Left forelimb (tissue), 1 donor: Measurements from ENCODE around the gene SUOX.
"Not testable (repeated sequence)": the region's sequence is repeated elsewhere in the genome, so short reads cannot be mapped to it uniquely, and the experiment has no call there.

Experiments
- DNase-seq: peaks from one replicate; pipeline ENCODE4 v3.0.0-alpha.2; 2018; ENCODE audit warnings: low spot score

SUOX gene

DNA sequence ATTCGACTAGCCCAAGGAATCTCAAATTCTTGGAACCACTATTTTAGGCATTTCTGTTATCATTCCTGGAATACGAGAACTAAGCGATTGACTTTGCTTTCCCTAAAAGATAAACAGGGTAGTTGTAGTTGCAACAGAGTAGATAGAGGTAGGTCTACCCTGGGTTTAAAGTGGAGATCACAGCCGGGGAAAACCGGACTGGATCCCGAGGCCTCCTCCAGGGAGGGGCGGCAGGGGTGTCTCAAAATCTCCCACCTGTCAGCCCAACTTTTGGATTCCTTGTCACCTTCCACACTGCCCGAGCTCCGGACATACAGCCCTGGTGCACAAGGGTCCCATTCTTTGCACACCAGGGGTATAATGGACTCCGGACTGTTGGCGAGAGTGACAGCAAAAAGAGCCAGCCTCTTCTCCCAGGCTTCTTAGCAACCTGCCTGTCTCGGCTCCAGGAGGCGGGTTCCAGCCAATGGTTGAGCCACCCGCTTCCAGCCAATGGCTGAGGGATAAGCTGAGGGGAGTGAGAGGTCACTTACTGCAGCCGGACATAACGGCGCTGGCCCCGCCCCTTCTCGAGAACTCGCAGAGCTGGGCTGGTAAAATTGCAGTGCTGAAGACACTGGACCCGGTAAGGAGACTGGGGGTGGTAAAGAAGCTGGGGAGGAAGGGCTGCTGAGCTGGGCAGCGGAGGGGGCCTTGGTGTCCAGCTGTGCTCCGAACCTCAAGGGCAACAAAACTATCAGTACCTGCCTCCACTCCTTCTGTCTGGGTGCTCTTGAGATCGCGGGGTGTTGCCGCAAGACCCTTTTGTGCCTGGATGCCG lies at the start of gene SUOX:
SUOX (plus strand) TSS at position 562 of the 820 bp plus-strand sequence. CDS start 4,946 bp downstream, outside the sequence.
- peak; percentile 93 for DNase-seq

DNA sequence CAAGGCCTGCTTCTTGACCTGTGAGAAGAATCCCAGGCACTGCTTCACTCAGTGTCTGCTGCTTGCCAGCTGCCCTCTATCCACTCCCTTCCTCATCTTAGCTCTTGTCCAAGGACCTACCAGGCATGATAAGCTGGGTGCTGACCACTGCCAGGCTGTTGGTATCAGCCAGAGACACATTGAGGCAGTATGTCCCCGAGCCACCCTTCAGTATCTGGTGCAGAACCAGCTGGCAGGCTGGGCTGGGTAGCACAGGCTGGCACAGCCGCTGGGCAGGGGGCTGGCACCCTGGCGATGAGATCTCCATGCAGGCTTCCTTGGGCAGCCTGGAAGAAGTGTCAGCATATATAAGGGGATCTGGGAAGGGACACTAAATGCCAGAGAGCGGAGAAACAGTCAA lies 41.7 kb upstream of the SUOX start:
- DNase-seq, result no peak

DNA sequence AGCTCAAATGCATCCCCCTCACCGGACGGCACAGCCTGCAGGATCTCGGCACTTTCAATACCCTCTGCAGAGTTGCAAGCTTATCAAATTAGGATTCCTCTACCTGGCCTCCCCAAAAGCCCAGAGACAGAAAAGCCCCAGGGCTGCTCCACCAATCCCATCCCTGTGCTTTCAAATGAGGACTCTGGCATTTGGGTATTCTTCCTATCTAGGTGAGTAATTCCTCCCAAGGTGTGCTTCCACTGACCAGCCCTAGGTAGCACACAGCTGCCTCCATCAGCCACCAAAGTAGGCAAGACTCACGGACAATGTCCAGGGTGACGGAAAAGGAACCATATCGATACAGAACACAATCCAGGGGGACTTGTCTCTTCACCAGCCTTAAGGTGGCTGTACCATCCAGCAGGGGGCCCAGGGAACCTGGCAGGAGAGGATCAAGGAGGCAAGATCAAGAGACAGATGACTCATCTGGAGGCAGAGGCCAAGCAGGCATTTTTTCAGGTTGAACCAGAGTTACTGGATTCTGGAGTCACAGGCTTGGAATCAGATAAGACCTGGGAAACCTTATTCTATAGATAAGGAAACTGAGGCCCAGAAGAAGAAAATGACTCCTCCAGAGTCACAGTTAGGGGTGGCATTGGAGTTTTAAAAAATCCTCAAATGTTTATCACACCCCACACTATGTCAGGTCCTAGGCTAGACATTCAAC lies 41.1 kb upstream of the SUOX start:
- no peak for DNase-seq

DNA sequence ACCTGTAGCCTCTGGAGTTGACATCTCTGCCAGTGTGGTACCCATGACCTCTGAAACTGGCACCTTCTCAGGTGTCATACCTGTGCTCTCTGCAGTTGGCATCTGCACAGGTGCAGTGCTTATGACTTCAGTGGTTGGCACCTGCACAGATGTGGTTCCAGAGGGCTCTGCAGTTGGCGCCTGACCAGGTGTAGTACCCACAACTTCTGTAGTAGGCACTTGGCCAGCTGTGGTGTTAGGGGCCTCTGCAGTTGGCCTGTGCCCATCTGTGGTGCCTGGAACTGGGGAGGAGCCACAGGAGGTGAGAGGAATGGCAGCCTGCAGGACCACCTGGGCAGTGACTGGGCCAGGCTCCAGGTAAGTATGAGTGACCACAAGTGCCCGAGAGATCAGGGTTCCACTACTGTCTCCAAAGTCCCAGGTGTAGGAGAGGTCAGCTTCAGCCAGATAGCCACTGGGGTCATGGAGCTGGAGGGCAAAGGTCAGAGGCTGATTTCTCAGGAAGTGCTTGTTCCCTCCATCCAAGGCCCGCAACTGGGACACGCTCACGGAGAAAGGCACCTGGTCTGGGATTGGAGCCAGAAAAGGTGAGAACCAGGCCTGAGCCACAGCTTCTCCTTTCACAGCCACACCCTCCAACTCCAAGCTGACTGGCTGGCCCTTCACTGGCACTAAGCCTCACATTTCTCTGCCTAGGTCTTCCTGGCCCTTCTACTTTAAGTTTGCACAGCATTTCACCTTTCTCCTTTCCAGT lies 39.8 kb upstream of the SUOX start:
- no peak for DNase-seq

DNA sequence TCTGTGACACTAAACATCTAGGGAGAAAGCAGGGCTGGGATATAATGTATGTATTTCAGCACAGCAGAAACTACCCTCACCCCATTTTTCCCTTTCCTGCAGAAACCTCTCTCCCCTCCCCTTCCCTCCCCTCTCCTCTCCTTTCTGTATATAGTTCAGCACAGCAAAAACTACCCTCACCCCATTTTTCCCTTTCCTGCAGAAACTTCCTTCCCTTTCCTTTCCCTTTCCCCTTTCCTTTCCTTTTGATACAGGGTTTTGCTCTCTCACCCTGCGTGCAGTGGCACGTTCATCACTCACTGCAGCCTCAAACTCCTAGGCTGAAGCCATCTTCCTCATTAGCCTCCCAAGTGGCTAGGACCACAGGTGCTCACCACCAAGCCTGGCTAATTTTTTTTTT lies 33.3 kb upstream of the SUOX start:
- DNase-seq, result no peak

DNA sequence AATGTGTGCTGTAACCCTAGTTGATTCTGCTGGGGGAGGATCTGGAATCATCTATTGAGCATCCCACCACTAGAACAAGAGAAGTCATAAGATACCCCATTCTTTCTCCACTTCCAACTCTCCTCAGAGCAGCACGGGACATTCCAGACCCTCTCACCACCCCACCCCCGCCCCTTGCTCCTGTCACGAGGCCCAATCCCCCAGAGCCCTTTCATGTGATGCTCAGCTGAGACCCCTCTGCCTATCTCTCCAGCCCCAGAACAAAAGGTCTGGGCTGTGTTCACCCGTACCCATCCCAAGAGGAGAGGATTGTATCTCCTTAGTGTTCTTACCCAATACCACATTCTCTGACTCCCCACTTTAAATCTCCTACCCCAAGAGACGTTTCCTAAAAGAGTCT lies 31.8 kb upstream of the SUOX start:
- DNase-seq, result no peak

DNA sequence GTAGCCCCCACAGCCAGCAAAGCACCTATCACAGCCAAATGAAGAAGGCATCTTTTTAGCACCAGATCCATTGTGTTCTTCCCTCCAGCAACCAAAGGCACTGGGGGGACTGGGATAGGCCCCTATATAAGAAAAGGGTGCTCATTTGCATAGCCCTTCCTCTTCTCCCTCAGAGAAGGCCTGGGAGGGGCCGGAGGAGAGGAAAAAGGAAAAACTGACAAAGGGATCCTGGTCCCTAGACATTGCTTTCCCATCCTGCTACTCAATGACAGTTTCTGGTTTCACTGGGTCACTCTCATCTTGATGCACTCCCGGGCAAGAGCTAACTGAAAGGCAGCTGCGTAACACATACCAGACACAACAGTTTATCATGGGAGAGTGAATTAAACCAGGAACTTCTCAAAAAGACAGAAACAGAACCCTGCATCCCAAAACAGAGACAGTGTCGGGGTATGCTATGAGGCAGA lies 31.1 kb upstream of the SUOX start, which contains the start of gene PMEL:
PMEL (minus strand) TSS at position 102 of the 467 bp plus-strand sequence; CDS start at position 71, 31 bp downstream.
- no peak for DNase-seq

DNA sequence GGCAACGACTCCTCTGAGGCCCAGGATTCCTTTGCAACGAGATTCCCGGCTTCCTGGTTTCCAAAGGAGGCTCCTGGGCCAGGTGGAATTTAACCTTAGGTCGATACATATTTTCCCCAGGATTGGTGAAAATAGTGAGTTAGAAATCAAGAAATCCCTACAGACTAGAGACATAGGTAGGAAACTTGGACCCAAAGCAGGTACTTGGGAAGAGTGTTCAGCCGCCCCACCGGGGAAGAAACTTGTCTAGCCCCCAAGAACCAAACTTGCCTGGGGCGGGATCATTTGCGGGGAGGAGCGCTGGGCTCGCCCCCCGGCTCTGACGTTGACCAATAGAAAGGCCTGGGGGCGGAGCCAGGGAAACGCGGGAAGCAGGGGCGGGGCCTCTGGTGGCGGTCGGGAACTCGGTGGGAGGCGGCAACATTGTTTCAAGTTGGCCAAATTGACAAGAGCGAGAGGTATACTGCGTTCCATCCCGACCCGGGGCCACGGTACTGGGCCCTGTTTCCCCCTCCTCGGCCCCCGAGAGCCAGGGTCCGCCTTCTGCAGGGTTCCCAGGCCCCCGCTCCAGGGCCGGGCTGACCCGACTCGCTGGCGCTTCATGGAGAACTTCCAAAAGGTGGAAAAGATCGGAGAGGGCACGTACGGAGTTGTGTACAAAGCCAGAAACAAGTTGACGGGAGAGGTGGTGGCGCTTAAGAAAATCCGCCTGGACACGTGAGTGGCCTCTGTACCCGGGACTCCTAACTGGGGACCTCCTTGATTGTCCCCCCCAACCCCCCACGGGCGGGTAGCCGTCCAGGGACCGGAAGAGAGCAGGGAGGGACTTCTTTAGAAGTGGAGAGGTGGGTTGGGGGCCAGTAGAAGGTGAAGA lies 30.4 kb upstream of the SUOX start, which contains the start of gene CDK2:
CDK2 (plus strand) TSS at position 423 of the 874 bp plus-strand sequence; CDS start at position 602, 179 bp downstream.
- peak; percentile 95 for DNase-seq

DNA sequence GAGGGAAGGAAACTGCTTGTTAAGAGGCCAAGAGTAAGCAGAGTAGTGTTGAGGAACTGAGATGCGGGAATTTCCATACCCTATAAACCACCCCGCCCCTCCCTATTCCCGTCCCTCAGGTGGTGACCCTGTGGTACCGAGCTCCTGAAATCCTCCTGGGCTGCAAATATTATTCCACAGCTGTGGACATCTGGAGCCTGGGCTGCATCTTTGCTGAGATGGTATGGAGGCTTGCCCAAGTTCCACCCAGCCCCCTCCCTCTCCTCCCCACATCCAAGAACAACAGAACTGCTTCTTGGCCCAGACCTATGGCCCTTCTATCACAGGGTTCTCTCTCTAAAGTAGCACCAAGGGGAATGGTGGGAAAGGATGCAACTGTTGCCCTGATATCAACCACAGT lies 27.7 kb upstream of the SUOX start:
- DNase-seq, result no peak

DNA sequence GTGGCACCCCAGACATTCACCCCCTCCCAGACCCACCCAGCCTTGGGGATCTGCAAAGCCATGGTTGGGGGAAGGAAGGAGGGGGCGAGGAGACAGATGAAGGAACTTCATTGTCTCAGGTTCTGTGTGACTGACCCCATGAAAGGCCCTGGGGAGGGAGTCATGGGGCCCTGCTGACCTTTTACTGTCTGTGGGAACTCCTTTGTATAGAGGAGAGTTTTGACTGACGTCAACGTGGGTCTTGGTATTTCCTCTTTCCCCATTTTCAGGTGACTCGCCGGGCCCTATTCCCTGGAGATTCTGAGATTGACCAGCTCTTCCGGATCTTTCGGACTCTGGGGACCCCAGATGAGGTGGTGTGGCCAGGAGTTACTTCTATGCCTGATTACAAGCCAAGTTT lies 26.3 kb upstream of the SUOX start:
- no peak for DNase-seq

DNA sequence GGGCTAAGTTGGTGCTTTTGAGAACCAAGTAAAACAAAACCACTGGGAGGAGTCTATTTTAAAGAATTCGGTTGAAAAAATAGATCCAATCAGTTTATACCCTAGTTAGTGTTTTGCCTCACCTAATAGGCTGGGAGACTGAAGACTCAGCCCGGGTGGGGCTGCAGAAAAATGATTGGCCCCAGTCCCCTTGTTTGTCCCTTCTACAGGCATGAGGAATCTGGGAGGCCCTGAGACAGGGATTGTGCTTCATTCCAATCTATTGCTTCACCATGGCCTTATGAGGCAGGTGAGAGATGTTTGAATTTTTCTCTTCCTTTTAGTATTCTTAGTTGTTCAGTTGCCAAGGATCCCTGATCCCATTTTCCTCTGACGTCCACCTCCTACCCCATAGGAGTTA lies 25.0 kb upstream of the SUOX start:
- DNase-seq, result no peak

DNA sequence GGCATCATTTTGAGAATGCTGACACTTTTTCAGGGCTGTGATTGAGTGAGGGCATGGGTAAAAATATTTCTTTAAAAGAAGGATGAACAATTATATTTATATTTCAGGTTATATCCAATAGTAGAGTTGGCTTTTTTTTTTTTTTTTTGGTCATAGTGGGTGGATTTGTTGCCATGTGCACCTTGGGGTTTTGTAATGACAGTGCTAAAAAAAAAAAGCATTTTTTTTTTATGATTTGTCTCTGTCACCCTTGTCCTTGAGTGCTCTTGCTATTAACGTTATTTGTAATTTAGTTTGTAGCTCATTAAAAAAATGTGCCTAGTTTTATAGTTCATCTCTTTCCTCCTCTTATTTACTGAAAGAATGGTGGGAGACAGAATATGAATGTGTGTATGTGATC lies 24.6 kb upstream of the SUOX start:
- no peak for DNase-seq

DNA sequence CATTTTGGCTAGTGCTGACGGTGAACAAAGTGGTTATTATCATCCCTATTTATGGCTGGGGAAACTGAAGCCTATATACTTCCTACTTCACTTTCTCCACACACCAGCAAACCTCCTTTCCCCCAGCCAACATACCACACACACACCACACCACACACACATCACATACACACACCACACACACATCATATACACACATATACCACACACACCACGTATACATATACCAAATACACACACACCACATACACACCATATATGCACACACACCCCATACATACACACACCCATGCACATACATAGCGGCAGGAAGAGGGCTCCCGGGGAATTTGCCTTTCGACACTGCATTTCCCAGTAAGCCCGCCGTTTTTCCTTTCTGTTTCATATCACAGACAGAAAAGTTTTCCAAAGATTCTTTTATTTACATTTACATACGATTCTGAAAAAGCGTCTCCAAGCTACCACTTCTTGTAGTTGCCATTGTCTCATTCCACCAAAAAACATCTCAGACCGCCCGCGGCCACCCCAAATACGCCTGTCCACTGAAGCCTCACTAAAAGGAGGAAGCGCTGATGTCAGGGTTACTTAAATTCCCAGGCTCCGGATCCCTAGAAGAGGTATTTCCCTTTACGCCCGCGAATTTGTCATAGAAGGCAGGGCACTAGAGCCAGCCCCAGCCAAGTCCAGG lies 24.0 kb upstream of the SUOX start:
- DNase-seq, result no peak

DNA sequence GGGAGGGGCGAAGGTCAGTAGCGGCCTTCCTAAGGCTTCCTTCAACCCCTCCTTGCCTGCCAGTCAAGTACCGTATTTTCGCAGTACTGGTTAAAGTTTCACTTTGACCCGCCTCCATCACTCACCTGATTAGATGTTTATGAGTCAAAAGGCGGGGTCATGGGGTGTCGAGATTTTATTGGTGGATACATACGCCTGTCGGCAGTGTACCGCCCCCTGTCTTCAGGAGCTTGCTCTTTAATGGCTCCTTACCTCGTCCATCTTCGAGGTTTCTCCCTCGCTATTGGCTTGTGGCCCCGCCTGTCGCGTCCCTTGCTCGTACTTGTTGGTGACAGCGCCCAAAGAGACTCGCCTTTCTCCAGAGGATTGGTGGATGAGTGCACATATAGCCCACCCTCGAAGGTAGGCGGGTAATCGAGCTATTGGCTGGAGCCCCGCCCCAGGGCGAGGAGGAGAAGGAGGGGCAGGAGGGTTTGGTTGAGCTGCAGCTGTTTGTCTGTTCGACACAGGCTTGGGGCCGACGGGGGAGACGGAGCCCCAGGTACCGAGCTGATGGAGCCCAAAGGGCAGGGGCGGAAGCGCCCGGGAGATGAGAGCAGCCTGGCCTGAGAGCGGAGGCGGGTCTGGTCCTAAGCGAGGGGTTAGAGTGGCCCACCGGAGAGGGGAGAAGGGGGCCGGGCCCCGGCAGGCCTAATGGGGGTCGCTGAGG lies 23.3 kb upstream of the SUOX start, which contains the start of gene RAB5B:
RAB5B (plus strand) TSS at position 480 of the 709 bp plus-strand sequence. CDS start 12,883 bp downstream, outside the sequence.
- DNase-seq, result peak; percentile 98

DNA sequence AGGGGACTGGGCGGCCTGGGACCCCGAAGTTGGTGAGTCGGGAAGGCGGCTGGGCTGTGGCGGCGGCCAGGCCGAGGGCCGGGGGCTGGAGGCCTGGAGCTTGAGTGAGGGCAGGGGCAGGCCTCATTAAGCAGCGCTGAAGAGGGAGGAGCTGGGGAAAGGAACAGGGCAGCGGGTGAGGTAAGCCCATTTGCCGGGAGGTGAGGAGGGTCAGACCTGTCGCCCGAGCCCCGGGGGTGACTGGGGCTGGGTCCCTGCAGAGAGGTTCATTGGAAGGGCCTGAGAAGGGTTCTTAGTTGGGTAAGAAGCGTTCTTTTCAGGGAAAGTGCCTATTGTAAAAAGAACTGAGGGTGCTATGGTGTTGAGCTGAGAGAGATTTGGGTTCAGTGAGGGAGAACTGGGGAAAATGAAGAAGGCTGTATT lies 22.8 kb upstream of the SUOX start:
- DNase-seq, result peak; percentile 72

DNA sequence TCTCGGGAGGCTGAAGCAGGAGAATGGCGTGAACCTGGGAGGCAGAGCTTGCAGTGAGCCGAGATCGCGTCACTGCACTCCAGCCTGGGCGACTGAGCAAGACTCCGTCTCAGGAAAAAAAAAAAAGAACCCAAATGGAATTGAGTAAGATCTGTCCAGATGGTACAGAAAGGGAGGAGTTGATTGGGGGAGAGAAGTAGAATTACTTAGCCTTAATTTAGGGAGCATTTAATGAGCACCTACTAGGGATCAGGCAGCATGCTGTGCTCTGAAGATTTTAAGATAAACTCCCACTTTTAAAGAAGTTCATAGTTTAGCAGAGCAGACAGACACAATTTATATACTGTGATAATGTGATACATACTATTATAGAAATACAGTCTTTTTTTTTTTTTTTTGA lies 18.7 kb upstream of the SUOX start:
- no peak for DNase-seq

DNA sequence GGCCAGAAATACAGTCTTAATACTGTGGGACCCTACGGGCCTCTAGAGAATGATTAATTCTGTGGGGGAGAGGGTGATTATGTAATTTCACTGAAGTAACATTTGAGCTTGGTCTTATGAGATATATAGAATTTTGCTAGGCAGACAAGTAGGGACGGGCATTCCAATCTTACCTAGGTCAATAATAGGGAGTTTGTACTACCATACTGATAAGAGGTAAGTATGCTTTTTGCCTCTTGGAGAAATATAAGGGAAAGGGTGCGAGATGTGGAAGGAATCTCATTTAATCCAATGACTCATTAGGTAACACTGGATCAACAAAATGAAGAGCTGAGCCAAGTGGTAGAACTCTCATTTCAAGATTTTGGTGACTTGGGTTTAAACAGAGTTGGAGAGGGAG lies 18.0 kb upstream of the SUOX start:
- DNase-seq, result no peak

DNA sequence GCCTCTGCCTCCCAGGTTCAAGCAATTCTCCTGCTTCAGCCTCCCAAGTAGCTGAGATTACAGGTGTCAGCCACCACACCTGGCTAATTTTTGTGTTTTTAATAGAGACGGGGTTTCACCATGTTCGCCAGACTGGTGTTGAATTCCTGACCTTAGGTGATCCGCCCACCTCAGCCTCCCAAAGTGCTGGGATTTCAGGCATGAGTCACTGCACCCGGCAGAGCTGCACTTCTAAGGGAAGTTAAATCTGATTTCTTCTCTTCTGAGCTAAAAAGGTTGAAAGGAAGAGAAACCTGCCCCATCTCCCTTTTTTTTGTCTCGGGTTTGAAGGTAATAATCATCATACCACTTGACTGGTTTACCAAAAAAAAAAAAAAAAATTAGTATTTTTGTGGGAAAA lies 15.2 kb upstream of the SUOX start:
- not testable (repeated sequence) for DNase-seq

DNA sequence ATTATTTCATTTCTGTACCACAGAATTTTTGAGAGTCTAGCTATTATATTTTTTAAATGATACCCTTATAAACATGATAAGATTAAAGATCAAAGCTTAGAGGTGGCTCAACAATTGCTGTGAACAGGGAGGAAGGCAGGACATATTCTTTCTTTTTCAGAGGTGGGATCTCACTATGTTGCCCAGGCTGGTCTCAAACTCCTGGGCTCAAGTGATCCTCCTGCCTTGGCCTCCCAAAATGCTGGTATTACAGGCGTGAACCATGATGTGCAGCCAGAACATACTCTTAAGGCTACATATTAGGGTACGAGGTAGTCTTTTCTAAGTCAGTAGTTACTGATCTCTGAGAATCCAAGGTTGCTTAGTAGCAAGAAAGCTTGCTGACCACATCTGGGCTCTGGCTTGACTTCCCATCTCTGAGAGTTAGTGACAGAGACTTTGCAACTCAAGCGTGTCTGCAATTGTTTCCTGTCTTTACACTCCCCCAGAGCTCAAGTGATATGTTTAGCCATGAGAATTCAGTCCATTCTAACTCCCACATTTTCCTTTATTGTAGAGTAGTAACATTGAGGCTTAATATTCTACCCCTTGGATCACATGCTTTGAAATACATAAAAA lies 14.6 kb upstream of the SUOX start:
- no peak for DNase-seq
